ENCODE measurements around the gene CAV2. TPM values are rescaled to one million over a fixed set of nuclear protein-coding genes. Genes with fewer than 3 reads are reported as not detected.
A peak's percentile ranks its signal among the peaks of the same experiment; 100 is the strongest.

Gene CAV2
- total RNA-seq, 4 donors from 2014 or later, result 144 to 204 (median 164) TPM

DNA sequence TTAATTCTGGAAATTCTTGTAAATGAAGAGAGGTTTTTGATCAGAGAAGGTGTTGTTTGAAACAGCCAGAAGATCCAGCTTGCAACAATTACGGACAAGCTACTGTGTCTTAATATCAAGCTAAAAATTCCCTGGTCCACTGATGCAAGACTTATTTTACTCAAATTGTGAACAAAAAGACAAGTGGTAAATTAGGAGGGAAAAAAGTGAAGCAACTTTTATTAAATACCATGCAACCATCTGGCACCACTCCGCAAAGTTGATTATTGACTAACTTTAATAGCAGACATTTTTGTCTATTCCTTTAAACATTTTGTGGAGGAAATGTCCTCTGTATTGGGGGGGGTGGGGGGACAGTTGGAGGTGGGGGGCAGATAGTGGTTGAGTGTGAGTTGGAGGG, 5.1 kb upstream of the CAV2 start:
- no peak for TF ChIP-seq CTCF (IDR thresholded peaks at IDR 0.05)
- no peak for DNase-seq (ENCODE audit: low spot score)
- ATAC-seq (ENCODE audit: low FRiP score), result no peak

- ATAC-seq (ENCODE audit: low FRiP score), result peak; percentile 51
- DNase-seq (ENCODE audit: low spot score), result no peak
- TF ChIP-seq CTCF (IDR thresholded peaks at IDR 0.05), result no peak
These were observed 3.8 kb upstream of the CAV2 start for GRCh38 chr7:116495736-116496135.

DNA sequence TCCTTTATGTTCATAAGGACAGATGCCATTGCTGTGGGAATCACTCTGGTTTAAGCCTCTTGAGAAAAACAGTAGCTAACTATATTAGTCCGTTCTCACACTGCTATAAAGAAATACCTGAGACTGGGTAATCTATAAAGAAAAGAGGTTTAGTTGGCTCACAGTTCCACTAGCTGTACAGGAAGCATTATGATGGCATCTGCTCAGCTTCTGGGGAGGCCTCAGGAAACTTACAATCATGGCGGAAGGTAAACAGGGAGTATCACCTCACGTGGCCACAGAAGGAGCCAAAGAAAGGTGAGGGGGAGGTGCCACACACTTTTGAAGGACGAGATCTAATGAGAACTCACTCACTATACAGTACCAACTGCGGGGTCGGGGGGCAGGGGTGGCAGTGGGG, 2.9 kb upstream of the CAV2 start:
- DNase-seq (ENCODE audit: low spot score), result no peak
- no peak for ATAC-seq (ENCODE audit: low FRiP score)
- no peak for TF ChIP-seq CTCF (IDR thresholded peaks at IDR 0.05)

DNA sequence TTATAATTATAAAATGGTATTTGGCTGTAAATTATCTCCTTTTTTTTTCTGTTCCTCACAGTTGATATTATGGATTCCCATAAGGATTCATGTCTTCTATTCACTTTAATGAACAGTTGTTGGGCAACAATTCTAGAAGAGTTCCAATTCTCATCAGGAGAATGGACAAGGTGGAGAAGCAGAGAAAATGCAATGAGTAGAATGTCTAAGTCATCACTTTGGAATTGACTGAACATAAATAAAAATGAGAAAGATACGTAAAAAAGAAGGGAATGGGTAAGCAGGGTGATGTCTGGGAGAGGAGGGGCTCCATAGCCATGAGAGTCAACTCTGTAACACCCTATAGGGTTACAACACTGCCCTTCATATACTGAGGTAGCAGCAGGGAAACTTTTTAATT, 1.8 kb upstream of the CAV2 start:
- DNase-seq (ENCODE audit: low spot score), result no peak
- no peak for ATAC-seq (ENCODE audit: low FRiP score)
- no peak for TF ChIP-seq CTCF (IDR thresholded peaks at IDR 0.05)

GRCh38 chr7:116500078-116500853, 728 bp downstream of the CAV2 start:
- ATAC-seq (ENCODE audit: low FRiP score), result no peak
- DNase-seq (ENCODE audit: low spot score), result peak; percentile 23
- no peak for TF ChIP-seq CTCF (IDR thresholded peaks at IDR 0.05)

DNA sequence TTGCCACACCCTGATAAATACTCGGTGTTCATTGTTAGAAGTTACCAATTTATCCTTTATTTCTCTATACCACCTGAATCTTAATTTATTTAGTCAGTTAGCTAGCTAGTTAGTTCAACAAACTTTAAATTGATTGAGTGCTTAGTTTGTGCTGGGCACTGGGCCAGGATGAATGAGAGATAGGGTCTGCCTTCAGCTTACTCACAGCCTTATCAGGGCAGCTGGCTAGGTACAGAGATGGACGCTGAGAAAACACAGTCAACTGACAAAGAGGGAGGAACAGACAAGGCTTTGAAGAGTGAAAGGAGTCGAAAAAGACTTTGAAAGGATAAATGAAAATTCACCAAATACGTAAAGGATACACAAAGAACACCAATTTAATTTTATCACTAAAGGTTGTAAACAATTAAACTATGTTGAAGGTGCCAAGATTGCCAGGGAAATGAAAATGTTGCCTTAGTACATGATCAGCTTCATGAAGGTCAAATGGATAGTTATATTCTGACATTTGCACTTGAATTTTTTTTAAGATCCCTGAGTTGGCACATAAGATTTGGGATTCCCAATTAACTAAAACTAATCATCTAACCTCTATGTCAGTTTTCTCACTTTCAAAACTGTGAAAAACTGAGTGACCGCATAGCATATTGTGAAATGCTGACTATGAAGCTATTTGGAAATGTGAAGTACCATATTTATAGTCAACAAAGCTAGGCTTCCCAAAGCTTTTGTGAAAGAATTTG, 2.1 kb downstream of the CAV2 start:
- DNase-seq (ENCODE audit: low spot score) (peak; percentile 52), ATAC-seq (ENCODE audit: low FRiP score) (peak; percentile 67)
- TF ChIP-seq CTCF (IDR thresholded peaks at IDR 0.05), result no peak

Data from omental fat pad (tissue), 4 donors.